AG04450 (cell line): Measurements from ENCODE around the gene SERPINB13. TPM values are rescaled to one million over a fixed set of nuclear protein-coding genes. Genes with fewer than 3 reads are reported as not detected.
"Not testable (repeated sequence)": the region's sequence is repeated elsewhere in the genome, so short reads cannot be mapped to it uniquely, and the experiment has no call there.

Experiments used
- CTCF ChIA-PET: fragments of 300-600, 350-600 bp; formaldehyde crosslinking; extraction: SDS; loops from one replicate; lab custom pipeline; 2022; ENCODE audit warnings: antibody characterized with exemption, inconsistent platforms; lab: Charles Lee
- POLR2A ChIA-PET: fragments of 350-600 bp; formaldehyde crosslinking; extraction: SDS; loops from one replicate; lab custom pipeline; 2021; ENCODE audit warnings: antibody characterized with exemption, inconsistent platforms; lab: Yijun Ruan, JAX
- DNase-seq: peaks from one replicate; pipeline ENCODE4 v3.0.0-alpha.2; 2011; ENCODE audit warnings: low read depth, low spot score
- H3K27ac ChIP-seq: one replicate; pipeline ENCODE4 v1.5.1; 2012; ENCODE audit warnings: low read depth, low read length, control low read depth
- H3K27me3 ChIP-seq: one replicate; pipeline ENCODE4 v1.6.0; 2012; ENCODE audit warnings: low read length; ENCODE audit not compliant: control insufficient read depth, insufficient read depth
- H3K4me3 ChIP-seq: 2 replicates; pipeline ENCODE4 v1.5.1; 2011; ENCODE audit warnings: mild to moderate bottlenecking, low read depth, low read length, control low read depth
- H3K9me3 ChIP-seq: 2 replicates; pipeline ENCODE4 v1.5.1; 2012; ENCODE audit warnings: low read length; ENCODE audit not compliant: control insufficient read depth, insufficient read depth
- polyA plus RNA-seq: library from polyadenylated mRNA; depleted of rRNA; stranded (reverse); fragments of >200 nt; gene quantifications from 2 replicates; pipeline ENCODE4 v1.2.3, GENCODE V29; 2011
- TF ChIP-seq, protein P1 (sequence below): IDR thresholded peaks from 2 replicates; pipeline ENCODE4 v1.5.1; 2011; ENCODE audit warnings: low read depth, low read length, control low read depth, inconsistent platforms

SERPINB13 gene
- polyA plus RNA-seq, 1 experiment: not detected

DNA sequence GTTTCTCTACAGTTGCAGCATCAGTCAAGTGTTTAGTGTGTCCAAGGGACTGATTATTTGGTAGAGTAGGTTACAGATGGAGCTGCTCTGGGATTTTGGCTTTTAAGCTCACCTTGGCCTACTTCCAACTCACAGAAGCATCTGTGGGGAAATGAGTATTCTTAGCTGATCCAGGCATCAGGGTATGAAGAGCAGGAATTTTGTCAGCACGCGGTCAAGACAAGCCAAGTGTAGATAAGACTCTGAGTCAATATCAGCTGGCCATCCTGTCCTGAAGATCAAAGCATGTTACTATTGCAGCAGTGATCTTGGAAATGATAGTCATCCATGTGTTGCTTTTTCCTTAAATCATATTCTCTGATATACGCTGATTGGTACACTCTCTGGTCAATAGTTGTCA lies 32.5 kb downstream of the SERPINB13 start:
- Histone ChIP-seq H3K27me3 (peaks cover 5% of the 10 kb centered on the region), H3K27ac (no peak overlapping the region), H3K4me3 (no peak overlapping the region), H3K9me3 (peaks cover 4% of the 10 kb centered on the region)
- ChIA-PET POLR2A (no interaction called here), CTCF (no interaction called here)
- DNase-seq: no peak
- TF ChIP-seq, protein P1, sequence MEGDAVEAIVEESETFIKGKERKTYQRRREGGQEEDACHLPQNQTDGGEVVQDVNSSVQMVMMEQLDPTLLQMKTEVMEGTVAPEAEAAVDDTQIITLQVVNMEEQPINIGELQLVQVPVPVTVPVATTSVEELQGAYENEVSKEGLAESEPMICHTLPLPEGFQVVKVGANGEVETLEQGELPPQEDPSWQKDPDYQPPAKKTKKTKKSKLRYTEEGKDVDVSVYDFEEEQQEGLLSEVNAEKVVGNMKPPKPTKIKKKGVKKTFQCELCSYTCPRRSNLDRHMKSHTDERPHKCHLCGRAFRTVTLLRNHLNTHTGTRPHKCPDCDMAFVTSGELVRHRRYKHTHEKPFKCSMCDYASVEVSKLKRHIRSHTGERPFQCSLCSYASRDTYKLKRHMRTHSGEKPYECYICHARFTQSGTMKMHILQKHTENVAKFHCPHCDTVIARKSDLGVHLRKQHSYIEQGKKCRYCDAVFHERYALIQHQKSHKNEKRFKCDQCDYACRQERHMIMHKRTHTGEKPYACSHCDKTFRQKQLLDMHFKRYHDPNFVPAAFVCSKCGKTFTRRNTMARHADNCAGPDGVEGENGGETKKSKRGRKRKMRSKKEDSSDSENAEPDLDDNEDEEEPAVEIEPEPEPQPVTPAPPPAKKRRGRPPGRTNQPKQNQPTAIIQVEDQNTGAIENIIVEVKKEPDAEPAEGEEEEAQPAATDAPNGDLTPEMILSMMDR: no peak

DNA sequence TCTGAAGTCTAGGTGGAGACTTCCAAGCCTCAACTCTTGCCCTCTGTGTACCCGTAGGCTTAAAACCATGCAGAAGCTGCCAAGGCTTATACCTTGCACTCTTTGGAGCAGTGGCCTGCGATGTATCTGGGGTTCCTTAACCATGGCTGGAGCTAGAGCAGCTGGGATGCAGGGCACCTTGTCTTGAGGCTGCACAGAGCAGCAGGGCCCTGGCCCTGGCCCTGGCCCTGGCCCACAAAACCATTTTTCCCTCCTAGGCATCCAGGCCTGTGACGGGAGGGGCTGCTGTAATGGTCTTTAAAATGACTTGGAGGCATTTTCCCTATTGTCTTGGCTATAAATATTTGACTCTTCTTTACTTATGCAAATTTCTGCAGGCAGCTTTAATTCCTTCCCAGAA lies 37.7 kb downstream of the SERPINB13 start:
- H3K27me3 ChIP-seq: peaks cover 2% of the 10 kb centered on the region
- H3K9me3 ChIP-seq: peaks cover 15% of the 10 kb centered on the region
- H3K4me3 ChIP-seq: no peak overlapping the region
- DNase-seq: no peak
- ChIA-PET POLR2A (no interaction called here), CTCF (interaction anchor here (0.6 kb wide), 1 partner anchor 152 kb away, joined by 3 read pairs; no protein-coding TSS in a partner anchor)
- TF ChIP-seq, protein P1: no peak
- no peak overlapping the region for H3K27ac ChIP-seq

DNA sequence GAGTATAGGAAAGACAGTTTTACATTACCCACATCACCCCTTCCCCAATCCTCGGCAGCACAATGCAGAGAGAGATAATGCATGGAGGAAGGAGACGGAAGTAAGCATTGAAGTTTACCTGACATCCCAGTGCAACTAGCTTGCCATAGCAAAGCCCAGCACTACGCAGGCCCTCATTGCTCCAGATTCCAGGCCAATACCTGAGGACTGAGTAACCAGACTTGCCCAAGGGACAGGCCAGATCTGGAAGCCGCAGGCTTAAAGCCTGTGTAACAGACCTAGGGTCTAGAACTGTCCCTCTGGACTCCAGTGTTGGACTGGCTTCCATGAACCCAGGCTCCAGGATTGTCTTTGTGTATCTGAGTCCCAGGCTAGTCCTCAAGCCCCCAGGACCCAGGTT lies 39.3 kb downstream of the SERPINB13 start:
- ChIA-PET POLR2A (no interaction called here), CTCF (no interaction called here)
- H3K27me3 ChIP-seq: peaks cover 2% of the 10 kb centered on the region
- DNase-seq: no peak
- H3K9me3 ChIP-seq: peaks cover 15% of the 10 kb centered on the region
- H3K4me3 ChIP-seq: no peak overlapping the region
- TF ChIP-seq, protein P1: no peak
- no peak overlapping the region for H3K27ac ChIP-seq

DNA sequence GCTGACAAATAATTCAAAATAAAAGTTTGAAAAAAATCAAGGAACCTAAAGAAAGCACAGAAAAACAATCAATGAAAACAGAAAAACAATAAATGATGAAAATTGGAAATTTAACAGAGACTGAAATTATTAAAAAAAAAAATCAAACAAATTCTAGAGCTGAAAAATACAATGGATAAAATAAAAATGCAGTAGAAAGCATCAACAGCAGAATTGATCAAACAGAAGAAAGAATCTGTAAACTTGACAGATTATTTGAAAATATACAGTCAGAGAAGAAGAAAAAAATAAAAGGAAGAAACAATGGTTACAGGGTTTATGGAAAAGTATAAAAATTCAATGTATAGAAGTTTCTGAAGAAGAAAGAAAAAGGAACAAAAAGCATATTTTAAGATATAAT lies 40.7 kb downstream of the SERPINB13 start:
- Histone ChIP-seq H3K9me3 (peaks cover 15% of the 10 kb centered on the region), H3K27ac (no peak overlapping the region), H3K4me3 (no peak overlapping the region), H3K27me3 (no peaks in the 10 kb centered on the region)
- ChIA-PET CTCF (no interaction called here), POLR2A (no interaction called here)
- DNase-seq: no peak
- TF ChIP-seq, protein P1: no peak

DNA sequence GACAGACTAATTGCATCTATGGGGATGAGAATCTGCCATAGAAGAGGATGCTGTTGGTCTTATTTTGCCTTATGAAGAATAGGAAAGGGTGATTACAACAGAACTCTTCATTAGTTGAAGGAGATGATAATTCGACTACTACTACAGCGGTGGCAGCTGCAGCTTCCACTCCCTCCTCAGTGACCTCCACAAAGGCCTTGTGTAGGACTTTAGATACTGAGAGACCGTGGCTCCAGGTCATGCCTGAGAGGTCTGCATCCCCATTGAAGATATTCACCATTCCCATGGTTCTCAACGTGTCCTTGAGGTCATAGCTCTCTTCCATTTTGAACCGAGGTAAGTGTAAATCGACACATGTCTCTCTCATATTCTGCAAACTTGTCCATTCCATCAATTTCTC lies 50.6 kb downstream of the SERPINB13 start:
- Histone ChIP-seq H3K9me3 (no peaks in the 10 kb centered on the region), H3K4me3 (no peak overlapping the region), H3K27ac (no peak overlapping the region), H3K27me3 (no peaks in the 10 kb centered on the region)
- POLR2A ChIA-PET: no interaction called here
- CTCF ChIA-PET: no interaction called here
- TF ChIP-seq, protein P1: no peak
- no peak for DNase-seq

DNA sequence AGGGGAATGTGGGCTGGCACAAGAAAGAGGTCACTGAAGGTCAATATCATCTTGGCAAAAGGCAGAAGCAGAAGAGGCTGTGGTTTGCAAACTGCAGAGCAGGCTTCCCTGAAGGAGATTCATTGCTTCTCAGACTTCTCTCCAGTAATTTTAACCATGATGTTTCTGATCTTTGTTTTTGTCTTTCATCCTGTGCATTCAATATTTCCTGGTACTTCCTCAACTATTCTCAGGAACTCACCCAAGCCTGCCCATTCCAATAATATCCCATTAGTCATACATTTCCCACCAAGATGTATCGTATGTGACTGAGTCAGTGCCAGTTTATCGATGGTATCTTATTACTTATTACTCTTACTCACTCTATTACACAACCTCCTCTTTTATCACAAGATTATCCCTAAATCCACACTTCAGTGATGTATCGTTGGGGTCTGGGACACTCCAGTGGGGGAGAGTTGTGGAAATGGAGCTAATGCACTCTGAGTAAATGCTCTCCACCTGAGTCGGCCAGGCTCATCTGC lies 54.1 kb downstream of the SERPINB13 start:
- H3K9me3 ChIP-seq, CTCF ChIA-PET, H3K27me3 ChIP-seq, POLR2A ChIA-PET, DNase-seq, H3K27ac ChIP-seq, H3K4me3 ChIP-seq: not testable (repeated sequence)

DNA sequence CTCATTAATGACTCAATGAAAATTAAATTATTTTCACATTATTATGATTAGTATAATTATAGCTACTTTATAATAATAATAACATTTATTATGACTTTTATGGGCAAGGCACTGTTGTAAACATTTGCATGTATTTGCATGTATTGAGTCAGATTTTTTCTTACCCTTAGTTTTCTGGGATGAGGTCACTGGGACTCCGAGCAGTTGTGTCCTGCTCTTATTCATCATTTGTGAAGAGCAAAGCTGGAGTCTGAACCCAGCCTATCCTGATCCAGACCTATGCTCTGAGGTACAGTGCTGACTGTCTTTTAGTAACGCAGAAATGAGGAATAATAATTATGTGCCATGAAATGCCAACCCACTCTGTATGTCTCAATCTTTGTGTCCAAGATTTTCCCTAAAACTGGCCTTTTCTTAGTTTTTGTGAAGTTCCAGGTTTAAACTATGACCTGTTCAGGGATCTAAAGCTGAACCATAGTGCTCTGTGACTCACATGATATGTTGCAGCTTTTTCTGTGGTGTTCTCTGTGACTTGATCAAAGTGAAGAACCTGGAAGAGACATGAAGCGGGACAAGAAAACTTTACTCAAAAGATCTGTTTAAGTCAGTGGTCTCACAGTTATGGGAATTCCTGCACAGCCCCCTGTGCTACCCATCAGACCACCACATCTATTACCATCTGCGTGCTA lies 55.7 kb downstream of the SERPINB13 start:
- H3K27me3 ChIP-seq, H3K9me3 ChIP-seq, H3K27ac ChIP-seq, DNase-seq, POLR2A ChIA-PET, H3K4me3 ChIP-seq, CTCF ChIA-PET: not testable (repeated sequence)
